GM12878 (cell line): ENCODE data around the gene CNGA1. TPM values are rescaled to one million over a fixed set of nuclear protein-coding genes. Genes with fewer than 3 reads are reported as not detected.

Source experiments
- BACH1 ChIP-seq: fragments of 450-650 bp; IDR thresholded peaks from 2 replicates; pipeline ENCODE4 v1.6.1; 2017; ENCODE audit warnings: mild to moderate bottlenecking, borderline replicate concordance
- BCL3 ChIP-seq: IDR thresholded peaks from 2 replicates; pipeline ENCODE4 v1.6.1; 2011; ENCODE audit warnings: borderline replicate concordance, low read depth, mild to moderate bottlenecking, moderate library complexity, low read length; ENCODE audit not compliant: insufficient read depth, poor library complexity, severe bottlenecking
- CEBPB ChIP-seq, 2 experiments: fragments of 150-350 bp in 1 of 2; IDR thresholded peaks; 2 replicates each; pipeline ENCODE4 v1.6.1; 2012 to 2014; ENCODE audit warnings: low read depth in 2 of 2, low read length in 2 of 2, borderline replicate concordance in 1 of 2, inconsistent platforms in 1 of 2
- CEBPZ ChIP-seq: fragments of 150-350 bp; IDR thresholded peaks from 2 replicates; pipeline ENCODE4 v1.6.1; 2016; ENCODE audit warnings: low read depth, low read length
- CHD4 ChIP-seq: fragments of 200-600 bp; sonication (generic); IDR thresholded peaks from 2 replicates; pipeline ENCODE4 v1.6.1; 2016; ENCODE audit warnings: mild to moderate bottlenecking
- HCFC1 ChIP-seq: fragments of 150-350 bp; IDR thresholded peaks from 2 replicates; pipeline ENCODE4 v1.6.1; 2014; ENCODE audit warnings: low read length
- HDAC6 ChIP-seq: fragments of 200-600 bp; sonication (generic); IDR thresholded peaks from one replicate; pipeline ENCODE4 v1.8.0; 2017; ENCODE audit warnings: antibody characterized with exemption; ENCODE audit not compliant: unreplicated experiment
- HSF1 ChIP-seq: fragments of 150-350 bp; IDR thresholded peaks from 2 replicates; pipeline ENCODE4 v1.6.1; 2014; ENCODE audit warnings: mild to moderate bottlenecking, low read depth, low read length
- NFIC ChIP-seq: IDR thresholded peaks from 2 replicates; pipeline ENCODE4 v1.6.1; 2012; ENCODE audit warnings: low read depth, mild to moderate bottlenecking, inconsistent platforms, low read length, moderate library complexity
- PRDM15 ChIP-seq: fragments of 450-650 bp; formaldehyde crosslinking; IDR thresholded peaks from 2 replicates; pipeline ENCODE4 v1.4.0; 2020; ENCODE audit warnings: mild to moderate bottlenecking, moderate library complexity
- RAD51 ChIP-seq: fragments of 450-650 bp; IDR thresholded peaks from 2 replicates; pipeline ENCODE4 v1.6.1; 2016; ENCODE audit warnings: moderate library complexity, mild to moderate bottlenecking, inconsistent platforms
- SP1 ChIP-seq: IDR thresholded peaks from one replicate; pipeline ENCODE4 v1.6.1; 2011; ENCODE audit warnings: low read depth, low read length
- TARDBP ChIP-seq: IDR thresholded peaks from 2 replicates; pipeline ENCODE4 v1.6.1; 2016; ENCODE audit warnings: borderline replicate concordance
- TCF7 ChIP-seq: IDR thresholded peaks from 2 replicates; pipeline ENCODE4 v1.6.1; 2014; ENCODE audit warnings: antibody characterized with exemption, borderline replicate concordance
- ZNF592 ChIP-seq: fragments of 450-650 bp; IDR thresholded peaks from 2 replicates; pipeline ENCODE4 v1.6.1; 2017; ENCODE audit warnings: mild to moderate bottlenecking, moderate library complexity
- polyA plus RNA-seq, 11 experiments: library from polyadenylated mRNA; depleted of rRNA in 4 of 11; unstranded in 6 of 11; stranded (reverse) in 5 of 11; fragments of >200 nt; fragmentation: Nextera tagmentation in 4 of 11; fragmentation: Illumina TruSeq in 1 of 11; extraction: Ambion mirVana in 4 of 11; extraction: Trizol in 1 of 11; gene quantifications; 1 replicate in 1 of 11; 2 replicates in 10 of 11; pipeline versions ENCODE4 v1.2.1 to v1.2.3, GENCODE V29; 2011 to 2016; ENCODE audit warnings: inconsistent platforms in 2 of 11, missing spikeins in 2 of 11, low read depth in 1 of 11
- total RNA-seq, 4 experiments: library from RNA; depleted of rRNA in 3 of 4; stranded (reverse); fragments of >200 nt in 3 of 4; fragmentation: Illumina TruSeq in 1 of 4; extraction: Trizol in 1 of 4; gene quantifications; 2 replicates each; pipeline versions ENCODE4 v1.2.1 to v1.2.3, GENCODE V29; 2013 to 2021

The CNGA1 gene
- total and polyA plus RNA-seq, 10 of the 15 experiments (the other 5 are each of a cell fraction or from before 2014, with no cell fraction given), result 0.38 to 14.2 (median 5.1) TPM

DNA sequence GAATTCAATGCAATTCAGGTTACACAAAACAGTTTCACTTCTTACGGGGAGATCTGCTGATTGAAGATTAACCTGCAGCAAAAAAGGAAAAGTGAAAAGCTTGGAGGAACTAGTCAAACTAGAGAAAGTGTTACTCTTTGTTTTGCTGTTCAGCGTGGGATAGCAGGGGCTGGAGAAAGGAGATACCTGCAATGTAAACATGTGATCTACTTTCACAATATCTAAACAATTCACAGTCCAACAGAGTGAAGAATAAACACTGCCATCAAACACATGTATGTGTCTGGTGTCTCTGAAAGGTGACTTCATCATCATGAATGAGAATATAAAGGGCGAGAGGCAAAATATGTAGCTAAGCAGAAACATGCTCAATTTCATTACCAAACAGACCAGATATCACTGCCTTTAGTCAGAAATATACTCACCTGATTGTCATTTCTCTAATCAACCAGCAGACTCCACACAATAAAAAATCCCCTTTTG, 26.5 kb upstream of the CNGA1 start (continued):
- TF ChIP-seq CEBPZ (no peak), SP1 (no peak), TARDBP (no peak), HSF1 (no peak), CHD4 (no peak), PRDM15 (CRISPR knock-in tag) (no peak), HCFC1 (no peak), TCF7 (no peak), BCL3 (peak; percentile 18), BACH1 (no peak), CEBPB (IDR thresholded peaks at IDR 0.05; ENCODE audit: borderline replicate concordance in 1 of 2, low read depth in 2 of 2, low read length in 2 of 2) (no peak), HDAC6 (no peak), RAD51 (no peak), NFIC (peak; percentile 55; the same call in 1 of the 2 replicates), ZNF592 (no peak)
